Panc1 (cell line): ENCODE data around the gene TRMT6. TPM values are rescaled to one million over a fixed set of nuclear protein-coding genes. Genes with fewer than 3 reads are reported as not detected.

Experiments
- ATAC-seq: fragments of 200-7000 bp; cut with Tn5 transposase; 2 replicates; pipeline ENCODE4 v1.9.1; 2020; ENCODE audit warnings: mild to moderate bottlenecking, moderate library complexity
- BruUV-seq: library from RNA; stranded (reverse); fragments of 400-500 nt; replicated peaks from 2 replicates; lab custom pipeline; 2021; lab: Mats Ljungman, UMichigan
- CTCF ChIA-PET: fragments of 300-600 bp; sonication (Branson Sonifier 250); formaldehyde crosslinking; loops from one replicate; lab custom pipeline; 2022; ENCODE audit warnings: antibody characterized with exemption; lab: Charles Lee
- POLR2A ChIA-PET: fragments of 300-600 bp; sonication (Branson Sonifier 250); formaldehyde crosslinking; loops from one replicate; lab custom pipeline; 2022; ENCODE audit warnings: antibody characterized with exemption; lab: Charles Lee
- DNase-seq: peaks from one replicate; pipeline ENCODE4 v3.0.0-alpha.2; 2010; ENCODE audit warnings: low read depth, low spot score
- H3K27ac ChIP-seq: 2 replicates; pipeline ENCODE4 v1.5.1; 2011; ENCODE audit warnings: mild to moderate bottlenecking, low read length, inconsistent platforms
- H3K27me3 ChIP-seq: fragments of 200-500 bp; sonication (Bioruptor generic); 2 replicates; pipeline ENCODE4 v1.6.0; 2014; ENCODE audit warnings: low read length, inconsistent platforms; ENCODE audit not compliant: control insufficient read depth, insufficient read depth
- H3K36me3 ChIP-seq: fragments of 200-500 bp; sonication (Bioruptor generic); 2 replicates; pipeline ENCODE4 v1.5.1; 2014; ENCODE audit warnings: inconsistent platforms, mild to moderate bottlenecking, low read length, moderate library complexity; ENCODE audit not compliant: control insufficient read depth, insufficient read depth
- H3K4me1 ChIP-seq: 2 replicates; pipeline ENCODE4 v1.5.1; 2011; ENCODE audit warnings: inconsistent platforms, mild to moderate bottlenecking, low read length, moderate library complexity; ENCODE audit not compliant: control insufficient read depth, insufficient read depth
- H3K4me3 ChIP-seq, 2 experiments: 2 replicates each; pipeline ENCODE4 v1.5.1; 2011 to 2012; ENCODE audit warnings: low read depth in 2 of 2, low read length in 2 of 2, mild to moderate bottlenecking in 2 of 2, inconsistent platforms in 1 of 2, moderate library complexity in 1 of 2
- H3K9me3 ChIP-seq: fragments of 200-500 bp; sonication (Bioruptor generic); 2 replicates; pipeline ENCODE4 v1.5.1; 2014; ENCODE audit warnings: low read depth, mild to moderate bottlenecking, inconsistent platforms, low read length, moderate library complexity; ENCODE audit not compliant: control insufficient read depth, insufficient read depth
- CTCF ChIP-seq: fragments of 450-650 bp; IDR thresholded peaks from 2 replicates; pipeline ENCODE4 v1.5.1; 2017; ENCODE audit warnings: mild to moderate bottlenecking
- POLR2AphosphoS5 ChIP-seq: IDR thresholded peaks from 2 replicates; pipeline ENCODE4 v1.6.1; 2012; ENCODE audit warnings: mild to moderate bottlenecking, low read depth, low read length, moderate library complexity
- SIN3A ChIP-seq: IDR thresholded peaks from 2 replicates; pipeline ENCODE4 v1.6.1; 2012; ENCODE audit warnings: low read depth, mild to moderate bottlenecking, low read length, moderate library complexity, borderline replicate concordance; ENCODE audit not compliant: insufficient read depth
- TCF7L2 ChIP-seq: IDR thresholded peaks from 2 replicates; pipeline ENCODE4 v1.6.1; 2011; ENCODE audit warnings: mild to moderate bottlenecking, low read depth, low read length, inconsistent platforms
- in situ Hi-C: cut with HindIII; loops from 2 replicates; pipeline ENCODE4 v1.10.0; 2016; ENCODE audit warnings: low sequenced_read_pairs, low pct_unique_long_range_greater_than_20kb
- intact Hi-C: fragments of 100-400 bp; cut with micrococcal nuclease; formaldehyde crosslinking; loops from one replicate; pipeline ENCODE4 v1.10.0; 2022; ENCODE audit not compliant: unreplicated experiment
- total RNA-seq: library from RNA; stranded (reverse); gene quantifications from one replicate; pipeline ENCODE4 v1.2.1, GENCODE V29; 2021; ENCODE audit not compliant: unreplicated experiment
- TF ChIP-seq, protein P1 (sequence below), 2 experiments: IDR thresholded peaks; 2 replicates each; pipeline ENCODE4 v1.6.1; 2011 to 2012; ENCODE audit warnings: low read depth in 2 of 2, control low read depth in 1 of 2, low read length in 1 of 2, mild to moderate bottlenecking in 1 of 2, moderate library complexity in 1 of 2; ENCODE audit not compliant: insufficient read depth in 1 of 2

The TRMT6 gene
- total RNA-seq, 1 experiment from 2014 or later: 27.9 TPM

DNA sequence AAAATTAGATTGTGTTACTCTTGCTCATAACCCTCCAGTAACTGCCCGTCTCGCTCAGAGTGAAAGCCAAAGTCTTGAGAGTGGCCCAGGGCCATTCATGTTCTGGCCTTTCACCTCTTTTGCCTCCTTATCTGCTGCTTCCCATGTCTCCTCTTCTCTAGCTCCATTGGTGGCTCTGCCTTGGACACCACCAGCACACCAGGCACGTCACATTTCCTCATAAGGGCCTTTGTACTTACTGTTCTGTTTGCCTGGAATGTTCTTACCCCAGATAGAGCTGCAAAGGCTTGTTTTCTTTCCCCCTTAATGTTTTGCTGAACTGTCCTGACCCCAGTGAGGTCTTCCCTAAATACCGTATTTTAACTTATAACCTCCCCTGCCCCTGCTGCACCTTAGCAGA is 29.5 kb upstream of the TRMT6 start:
- intact Hi-C loops: no loop called here
- Histone ChIP-seq H3K4me1 (no peaks in the 10 kb centered on the region), H3K36me3 (peaks cover 20% of the 10 kb centered on the region; the same call in 1 of the 2 replicates), H3K27ac (no peak overlapping the region), H3K27me3 (no peaks in the 10 kb centered on the region), H3K9me3 (no peaks in the 10 kb centered on the region), H3K4me3 (no peak overlapping the region)
- ChIA-PET CTCF (no interaction called here), POLR2A (interaction anchor here (0.5 kb wide), 1 partner anchor 50 kb away, joined by 5 read pairs; no protein-coding TSS in a partner anchor)
- ATAC-seq (no peak), DNase-seq (no peak)
- in situ Hi-C loops: no loop called here
- no peak for TF ChIP-seq CTCF
- TF ChIP-seq, protein P1, sequence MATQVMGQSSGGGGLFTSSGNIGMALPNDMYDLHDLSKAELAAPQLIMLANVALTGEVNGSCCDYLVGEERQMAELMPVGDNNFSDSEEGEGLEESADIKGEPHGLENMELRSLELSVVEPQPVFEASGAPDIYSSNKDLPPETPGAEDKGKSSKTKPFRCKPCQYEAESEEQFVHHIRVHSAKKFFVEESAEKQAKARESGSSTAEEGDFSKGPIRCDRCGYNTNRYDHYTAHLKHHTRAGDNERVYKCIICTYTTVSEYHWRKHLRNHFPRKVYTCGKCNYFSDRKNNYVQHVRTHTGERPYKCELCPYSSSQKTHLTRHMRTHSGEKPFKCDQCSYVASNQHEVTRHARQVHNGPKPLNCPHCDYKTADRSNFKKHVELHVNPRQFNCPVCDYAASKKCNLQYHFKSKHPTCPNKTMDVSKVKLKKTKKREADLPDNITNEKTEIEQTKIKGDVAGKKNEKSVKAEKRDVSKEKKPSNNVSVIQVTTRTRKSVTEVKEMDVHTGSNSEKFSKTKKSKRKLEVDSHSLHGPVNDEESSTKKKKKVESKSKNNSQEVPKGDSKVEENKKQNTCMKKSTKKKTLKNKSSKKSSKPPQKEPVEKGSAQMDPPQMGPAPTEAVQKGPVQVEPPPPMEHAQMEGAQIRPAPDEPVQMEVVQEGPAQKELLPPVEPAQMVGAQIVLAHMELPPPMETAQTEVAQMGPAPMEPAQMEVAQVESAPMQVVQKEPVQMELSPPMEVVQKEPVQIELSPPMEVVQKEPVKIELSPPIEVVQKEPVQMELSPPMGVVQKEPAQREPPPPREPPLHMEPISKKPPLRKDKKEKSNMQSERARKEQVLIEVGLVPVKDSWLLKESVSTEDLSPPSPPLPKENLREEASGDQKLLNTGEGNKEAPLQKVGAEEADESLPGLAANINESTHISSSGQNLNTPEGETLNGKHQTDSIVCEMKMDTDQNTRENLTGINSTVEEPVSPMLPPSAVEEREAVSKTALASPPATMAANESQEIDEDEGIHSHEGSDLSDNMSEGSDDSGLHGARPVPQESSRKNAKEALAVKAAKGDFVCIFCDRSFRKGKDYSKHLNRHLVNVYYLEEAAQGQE (IDR thresholded peaks at IDR 0.05; ENCODE audit: insufficient read depth in 1 of 2, low read depth in 2 of 2, low read length in 1 of 2): no peak
- TF ChIP-seq SIN3A: no peak
- no peak for TF ChIP-seq POLR2AphosphoS5
- no peak for TF ChIP-seq TCF7L2
- no TSS peak for BruUV-seq

DNA sequence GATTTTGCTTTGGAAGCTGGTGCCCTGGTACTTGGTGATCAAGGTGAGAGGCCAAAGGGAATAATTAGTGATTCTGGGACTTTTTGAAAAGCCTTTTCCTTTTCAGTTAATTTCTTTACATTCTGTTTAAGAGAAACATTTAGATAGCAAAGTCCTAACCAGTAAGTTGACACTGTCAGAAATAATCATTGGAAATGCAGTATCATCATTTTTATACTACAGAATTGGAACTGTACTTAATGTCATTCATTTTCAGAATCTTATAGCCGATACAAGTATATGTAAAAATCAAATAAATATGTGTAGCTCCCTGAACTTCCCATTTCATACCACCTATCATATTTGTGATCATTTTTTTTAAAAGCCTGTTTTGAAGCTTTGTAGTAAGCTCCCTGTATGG is 27.6 kb upstream of the TRMT6 start:
- peaks cover 18% of the 10 kb centered on the region for H3K36me3 ChIP-seq
- no peak for DNase-seq
- ChIA-PET POLR2A (no interaction called here), CTCF (no interaction called here)
- in situ Hi-C loops (no loop called here), intact Hi-C loops (no loop called here)
- no peaks in the 10 kb centered on the region for H3K27me3 ChIP-seq
- no peaks in the 10 kb centered on the region for H3K9me3 ChIP-seq
- TF ChIP-seq TCF7L2 (no peak), POLR2AphosphoS5 (no peak), CTCF (no peak), SIN3A (no peak)
- TF ChIP-seq, protein P1 (IDR thresholded peaks at IDR 0.05; ENCODE audit: insufficient read depth in 1 of 2, low read depth in 2 of 2, low read length in 1 of 2): no peak
- H3K4me3 ChIP-seq: no peak overlapping the region
- H3K4me1 ChIP-seq: no peaks in the 10 kb centered on the region
- BruUV-seq: no TSS peak
- H3K27ac ChIP-seq: no peak overlapping the region
- ATAC-seq: no peak
